ENCODE results near the gene TGFB2.

DNA sequence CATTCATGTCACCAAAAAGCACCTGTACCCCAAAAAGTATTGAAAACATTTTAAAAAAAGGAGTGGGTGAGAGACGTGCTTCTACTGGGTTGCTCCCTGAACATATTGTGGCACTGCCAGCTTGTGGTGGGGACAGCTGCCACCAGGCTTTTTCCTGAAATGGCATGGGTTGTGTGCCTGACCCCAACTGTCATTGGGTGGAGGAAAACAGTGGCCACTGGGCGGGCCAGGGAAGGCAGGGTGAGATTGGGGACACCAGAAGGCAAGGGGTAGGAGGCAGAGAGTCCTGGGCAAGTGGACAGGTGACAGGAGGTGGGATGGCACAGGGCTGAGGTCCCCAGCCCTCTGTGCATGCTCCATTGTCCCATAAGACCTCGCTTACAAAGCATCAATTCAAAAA lies 55.5 kb downstream of the TGFB2 start:
- TF ChIP-seq, protein P1, sequence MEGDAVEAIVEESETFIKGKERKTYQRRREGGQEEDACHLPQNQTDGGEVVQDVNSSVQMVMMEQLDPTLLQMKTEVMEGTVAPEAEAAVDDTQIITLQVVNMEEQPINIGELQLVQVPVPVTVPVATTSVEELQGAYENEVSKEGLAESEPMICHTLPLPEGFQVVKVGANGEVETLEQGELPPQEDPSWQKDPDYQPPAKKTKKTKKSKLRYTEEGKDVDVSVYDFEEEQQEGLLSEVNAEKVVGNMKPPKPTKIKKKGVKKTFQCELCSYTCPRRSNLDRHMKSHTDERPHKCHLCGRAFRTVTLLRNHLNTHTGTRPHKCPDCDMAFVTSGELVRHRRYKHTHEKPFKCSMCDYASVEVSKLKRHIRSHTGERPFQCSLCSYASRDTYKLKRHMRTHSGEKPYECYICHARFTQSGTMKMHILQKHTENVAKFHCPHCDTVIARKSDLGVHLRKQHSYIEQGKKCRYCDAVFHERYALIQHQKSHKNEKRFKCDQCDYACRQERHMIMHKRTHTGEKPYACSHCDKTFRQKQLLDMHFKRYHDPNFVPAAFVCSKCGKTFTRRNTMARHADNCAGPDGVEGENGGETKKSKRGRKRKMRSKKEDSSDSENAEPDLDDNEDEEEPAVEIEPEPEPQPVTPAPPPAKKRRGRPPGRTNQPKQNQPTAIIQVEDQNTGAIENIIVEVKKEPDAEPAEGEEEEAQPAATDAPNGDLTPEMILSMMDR (IDR thresholded peaks at IDR 0.05; ENCODE audit: borderline replicate concordance, extremely low read depth, low read length, poor library complexity, severe bottlenecking), result no peak
- no peak for TF ChIP-seq EZH2 (IDR thresholded peaks at IDR 0.05; ENCODE audit: borderline replicate concordance, low read depth, low read length, severe bottlenecking)

All from DND-41 (cell line).